SU-DHL-6 (cell line): ENCODE results near the gene METTL24.

Source experiments
- EZH2phosphoT487 ChIP-seq: fragments of 200-600 bp; sonication (generic), shearing (Covaris generic); conservative IDR thresholded peaks from 2 replicates; pipeline ENCODE4 v1.6.1; 2018; ENCODE audit warnings: mild to moderate bottlenecking, antibody characterized with exemption, low read length, moderate library complexity, mixed read lengths
- TF ChIP-seq, protein P1 (sequence below): fragments of 200-600 bp; sonication (generic); IDR thresholded peaks from one replicate; pipeline ENCODE4 v1.5.1; 2017; ENCODE audit warnings: antibody characterized with exemption, mild to moderate bottlenecking, low read length, moderate library complexity; ENCODE audit not compliant: insufficient read depth, poor library complexity, severe bottlenecking

DNA sequence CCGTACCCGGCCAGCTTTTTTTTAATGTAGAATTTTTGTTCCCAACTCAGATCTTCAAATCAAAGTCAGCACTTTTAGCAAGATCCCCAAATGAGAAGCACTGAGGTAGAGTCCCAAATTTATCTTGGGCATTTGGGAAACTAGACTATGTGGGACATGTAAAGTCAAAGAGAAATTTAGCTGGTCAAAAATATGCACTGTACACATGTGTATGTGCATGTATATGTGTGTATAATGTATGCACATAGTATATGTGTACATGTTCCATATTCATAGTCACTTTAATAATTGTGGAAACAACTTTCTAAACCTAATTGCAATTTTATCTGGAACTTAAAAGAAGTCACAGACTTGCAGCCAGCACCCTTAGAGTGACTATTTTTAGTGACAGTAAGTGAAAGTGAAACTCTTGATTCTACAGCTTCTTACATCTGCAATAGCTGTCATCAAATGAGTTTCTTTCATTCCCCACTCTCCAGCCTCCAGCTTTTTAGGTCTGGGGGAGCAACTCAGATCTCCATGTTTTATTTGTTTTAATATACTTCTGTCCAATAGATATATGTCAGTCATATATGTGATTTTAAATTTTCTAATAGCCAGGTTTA, 124.3 kb downstream of the METTL24 start:
- TF ChIP-seq, protein P1, sequence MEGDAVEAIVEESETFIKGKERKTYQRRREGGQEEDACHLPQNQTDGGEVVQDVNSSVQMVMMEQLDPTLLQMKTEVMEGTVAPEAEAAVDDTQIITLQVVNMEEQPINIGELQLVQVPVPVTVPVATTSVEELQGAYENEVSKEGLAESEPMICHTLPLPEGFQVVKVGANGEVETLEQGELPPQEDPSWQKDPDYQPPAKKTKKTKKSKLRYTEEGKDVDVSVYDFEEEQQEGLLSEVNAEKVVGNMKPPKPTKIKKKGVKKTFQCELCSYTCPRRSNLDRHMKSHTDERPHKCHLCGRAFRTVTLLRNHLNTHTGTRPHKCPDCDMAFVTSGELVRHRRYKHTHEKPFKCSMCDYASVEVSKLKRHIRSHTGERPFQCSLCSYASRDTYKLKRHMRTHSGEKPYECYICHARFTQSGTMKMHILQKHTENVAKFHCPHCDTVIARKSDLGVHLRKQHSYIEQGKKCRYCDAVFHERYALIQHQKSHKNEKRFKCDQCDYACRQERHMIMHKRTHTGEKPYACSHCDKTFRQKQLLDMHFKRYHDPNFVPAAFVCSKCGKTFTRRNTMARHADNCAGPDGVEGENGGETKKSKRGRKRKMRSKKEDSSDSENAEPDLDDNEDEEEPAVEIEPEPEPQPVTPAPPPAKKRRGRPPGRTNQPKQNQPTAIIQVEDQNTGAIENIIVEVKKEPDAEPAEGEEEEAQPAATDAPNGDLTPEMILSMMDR: no peak
- no peak for TF ChIP-seq EZH2phosphoT487
